GM12878 (cell line): ENCODE data around the gene ATG101. TPM values are rescaled to one million over a fixed set of nuclear protein-coding genes. Genes with fewer than 3 reads are reported as not detected.
A peak's percentile ranks its signal among the peaks of the same experiment; 100 is the strongest.

Experiments
- ATAC-seq: fragments of 200-7000 bp; cut with Tn5 transposase; 3 replicates; pipeline ENCODE4 v1.9.1; 2020; ENCODE audit warnings: mild to moderate bottlenecking, moderate library complexity
- BruUV-seq: library from RNA; stranded (reverse); fragments of 400-500 nt; replicated peaks from 2 replicates; lab custom pipeline; 2021; lab: Mats Ljungman, UMichigan
- CTCF ChIA-PET: fragments of 300-600 bp; sonication (Branson Sonifier 250); formaldehyde crosslinking; extraction: SDS; loops from one replicate; lab custom pipeline; 2021; ENCODE audit warnings: inconsistent platforms; lab: Yijun Ruan, JAX
- POLR2A ChIA-PET: fragments of 350-600 bp; formaldehyde crosslinking; extraction: SDS; loops from one replicate; lab custom pipeline; 2021; ENCODE audit warnings: inconsistent platforms; lab: Charles Lee
- RAD21 ChIA-PET: fragments of 300-600 bp; sonication (Branson Sonifier 250); formaldehyde crosslinking; loops from one replicate; lab custom pipeline; 2023; ENCODE audit warnings: antibody characterized with exemption; ENCODE audit not compliant: unreplicated experiment; lab: Charles Lee
- SMC1A ChIA-PET: fragments of 300-600 bp; sonication (Branson Sonifier 250); formaldehyde crosslinking; loops from one replicate; lab custom pipeline; 2023; ENCODE audit not compliant: unreplicated experiment, uncharacterized antibody; lab: Charles Lee
- DNase-seq: peaks from one replicate; pipeline ENCODE4 v3.0.0-alpha.2; 2011; ENCODE audit warnings: low read depth, low spot score
- FAIRE-seq: peaks from 3 replicates; lab custom pipeline; 2011; peaks lifted over from hg19 to GRCh38; lab: Jason Lieb, UNC
- H2AFZ ChIP-seq: 2 replicates; pipeline ENCODE4 v1.6.0; 2011; ENCODE audit warnings: low read depth, low read length, control low read depth; ENCODE audit not compliant: control insufficient read depth
- H3K27ac ChIP-seq: 2 replicates; pipeline ENCODE4 v1.5.1; 2011; ENCODE audit warnings: control low read depth; ENCODE audit not compliant: control insufficient read depth, insufficient read depth
- H3K27me3 ChIP-seq, 2 experiments: replicated peaks in 1 of 2; 2 replicates each; pipeline versions ENCODE4 v1.6.0 to v1.6.1; 2011; ENCODE audit warnings: low read length in 1 of 2; ENCODE audit not compliant: control insufficient read depth in 2 of 2, insufficient read depth in 2 of 2
- H3K36me3 ChIP-seq, 2 experiments: 2 replicates each; pipeline ENCODE4 v1.5.1; 2011; ENCODE audit warnings: low read length in 1 of 2; ENCODE audit not compliant: control insufficient read depth in 2 of 2, insufficient read depth in 2 of 2
- H3K4me1 ChIP-seq: 2 replicates; pipeline ENCODE4 v1.6.1; 2011; ENCODE audit warnings: mild to moderate bottlenecking, low read length, moderate library complexity, mixed read lengths; ENCODE audit not compliant: control insufficient read depth, insufficient read depth
- H3K4me2 ChIP-seq: 2 replicates; pipeline ENCODE4 v1.6.0; 2011; ENCODE audit warnings: control low read depth; ENCODE audit not compliant: control insufficient read depth, insufficient read depth
- H3K4me3 ChIP-seq: fragments of 200-600 bp; sonication (generic); 2 replicates; pipeline ENCODE4 v1.5.1; 2016
- H3K79me2 ChIP-seq: 2 replicates; pipeline ENCODE4 v1.6.0; 2011; ENCODE audit warnings: low read length; ENCODE audit not compliant: control insufficient read depth, insufficient read depth
- H3K9ac ChIP-seq: 2 replicates; pipeline ENCODE4 v1.8.0; 2011; ENCODE audit warnings: low read length, control low read depth, mixed read lengths; ENCODE audit not compliant: control insufficient read depth, insufficient read depth
- H3K9me3 ChIP-seq: replicated peaks from 3 replicates; pipeline ENCODE4 v1.5.1; 2011; ENCODE audit warnings: mild to moderate bottlenecking, low read length; ENCODE audit not compliant: control insufficient read depth, insufficient read depth
- H4K20me1 ChIP-seq: 2 replicates; pipeline ENCODE4 v1.6.0; 2011; ENCODE audit not compliant: control insufficient read depth, insufficient read depth
- CHD2 ChIP-seq: IDR thresholded peaks from 2 replicates; pipeline ENCODE4 v1.6.1; 2011; ENCODE audit warnings: low read depth, low read length, improper control_type of control experiment, borderline replicate concordance
- YY1 ChIP-seq: IDR thresholded peaks from 2 replicates; pipeline ENCODE4 v1.6.1; 2011; ENCODE audit warnings: low read depth, mild to moderate bottlenecking, low read length
- ZBED1 ChIP-seq: IDR thresholded peaks from 2 replicates; pipeline ENCODE4 v1.6.1; 2016; ENCODE audit warnings: borderline replicate concordance
- ZNF592 ChIP-seq: fragments of 450-650 bp; IDR thresholded peaks from 2 replicates; pipeline ENCODE4 v1.6.1; 2017; ENCODE audit warnings: mild to moderate bottlenecking, moderate library complexity
- WGBS: methylation state at CpG from one replicate; pipeline ENCODE4 v1.1.6; 2016; ENCODE audit warnings: low lambda C conversion rate; ENCODE audit not compliant: insufficient replicate concordance, insufficient coverage; ENCODE audit errors: missing lambda C conversion rate; 5-methylcytosine and 5-hydroxymethylcytosine counted together
- in situ Hi-C: fragments of 300-500 bp; cut with MboI; formaldehyde crosslinking; loops from 9 replicates; pipeline ENCODE4 v1.14.3; 2018; ENCODE audit warnings: mixed read lengths
- intact Hi-C: fragments of 100-400 bp; cut with micrococcal nuclease; formaldehyde crosslinking; loops from one replicate; pipeline ENCODE4 v1.14.2; 2022; ENCODE audit not compliant: unreplicated experiment
- polyA plus RNA-seq, 11 experiments: library from polyadenylated mRNA; depleted of rRNA in 4 of 11; unstranded in 6 of 11; stranded (reverse) in 5 of 11; fragments of >200 nt; fragmentation: Nextera tagmentation in 4 of 11; fragmentation: Illumina TruSeq in 1 of 11; extraction: Ambion mirVana in 4 of 11; extraction: Trizol in 1 of 11; gene quantifications; 1 replicate in 1 of 11; 2 replicates in 10 of 11; pipeline versions ENCODE4 v1.2.1 to v1.2.3, GENCODE V29; 2011 to 2016; ENCODE audit warnings: inconsistent platforms in 2 of 11, missing spikeins in 2 of 11, low read depth in 1 of 11
- total RNA-seq, 4 experiments: library from RNA; depleted of rRNA in 3 of 4; stranded (reverse); fragments of >200 nt in 3 of 4; fragmentation: Illumina TruSeq in 1 of 4; extraction: Trizol in 1 of 4; gene quantifications; 2 replicates each; pipeline versions ENCODE4 v1.2.1 to v1.2.3, GENCODE V29; 2013 to 2021

ATG101 gene
- total and polyA plus RNA-seq, 10 of the 15 experiments (the other 5 are each of a cell fraction or from before 2014, with no cell fraction given): 2.7 to 49.8 (median 35.3) TPM

- peak overlapping the region; percentile 54 for H3K27ac ChIP-seq
Measured at GRCh38 chr12:52120951-52121823, 51.4 kb downstream of the ATG101 start.

More at GRCh38 chr12:52120951-52121823, 51.4 kb downstream of the ATG101 start:
- in situ Hi-C loops (loop anchor here (5.0 kb wide), 1 partner anchor 94 kb away; no protein-coding TSS in a partner anchor), intact Hi-C loops (no loop called here)
- CTCF ChIA-PET: interaction anchor here (0.6 to 10.3 kb wide), 17 partner anchors 9 to 128 kb away, joined by 3 to 395 read pairs (median 6); partner anchors contain the start of genes ATG101 and SMIM41
- no peaks in the 10 kb centered on the region for H3K36me3 ChIP-seq
- RAD21 ChIA-PET: interaction anchor here (0.7 to 5.8 kb wide), 12 partner anchors 33 to 288 kb away, joined by 3 to 86 read pairs (median 4); no protein-coding TSS in a partner anchor
- no peak overlapping the region for H3K4me3 ChIP-seq
- FAIRE-seq (no peak), DNase-seq (no peak), ATAC-seq (no peak)
- WGBS: 64% methylated on average over 19 of the region's 19 CpGs
- no peaks in the 10 kb centered on the region for H3K9me3 ChIP-seq
- H2AFZ ChIP-seq: peak overlapping the region; percentile 41
- SMC1A ChIA-PET: interaction anchor here (0.9 to 11.3 kb wide), 2 partner anchors 82 to 94 kb away, joined by 3 to 320 read pairs; no protein-coding TSS in a partner anchor
- H3K4me1 ChIP-seq: peaks cover 57% of the 10 kb centered on the region
- BruUV-seq: no TSS peak
- no peaks in the 10 kb centered on the region for H4K20me1 ChIP-seq
- H3K79me2 ChIP-seq: peaks cover 2% of the 10 kb centered on the region; the same call in 1 of the 2 replicates
- no peaks in the 10 kb centered on the region for H3K27me3 ChIP-seq
- H3K9ac ChIP-seq: peak overlapping the region; percentile 21; the same call in 1 of the 2 replicates
- POLR2A ChIA-PET: interaction anchor here (0.6 to 1.1 kb wide), 3 partner anchors 78 to 96 kb away, joined by 3 to 8 read pairs (median 3); no protein-coding TSS in a partner anchor
- peak overlapping the region; percentile 7 for H3K4me2 ChIP-seq
- TF ChIP-seq YY1 (peak; percentile 16; the same call in 1 of the 2 replicates), ZBED1 (no peak), ZNF592 (peak; percentile 64; the same call in 1 of the 2 replicates), CHD2 (no peak)
